NCI-H2081 (cell line): ENCODE results near the gene GPER1.
"Not testable (repeated sequence)": the region's sequence is repeated elsewhere in the genome, so short reads cannot be mapped to it uniquely, and the experiment has no call there.

ENCODE experiments used
- DNase-seq, 2 experiments: peaks; one replicate each; lab custom pipeline; 2025; lab: John Stamatoyannopoulos, UW

GPER1 gene

DNA sequence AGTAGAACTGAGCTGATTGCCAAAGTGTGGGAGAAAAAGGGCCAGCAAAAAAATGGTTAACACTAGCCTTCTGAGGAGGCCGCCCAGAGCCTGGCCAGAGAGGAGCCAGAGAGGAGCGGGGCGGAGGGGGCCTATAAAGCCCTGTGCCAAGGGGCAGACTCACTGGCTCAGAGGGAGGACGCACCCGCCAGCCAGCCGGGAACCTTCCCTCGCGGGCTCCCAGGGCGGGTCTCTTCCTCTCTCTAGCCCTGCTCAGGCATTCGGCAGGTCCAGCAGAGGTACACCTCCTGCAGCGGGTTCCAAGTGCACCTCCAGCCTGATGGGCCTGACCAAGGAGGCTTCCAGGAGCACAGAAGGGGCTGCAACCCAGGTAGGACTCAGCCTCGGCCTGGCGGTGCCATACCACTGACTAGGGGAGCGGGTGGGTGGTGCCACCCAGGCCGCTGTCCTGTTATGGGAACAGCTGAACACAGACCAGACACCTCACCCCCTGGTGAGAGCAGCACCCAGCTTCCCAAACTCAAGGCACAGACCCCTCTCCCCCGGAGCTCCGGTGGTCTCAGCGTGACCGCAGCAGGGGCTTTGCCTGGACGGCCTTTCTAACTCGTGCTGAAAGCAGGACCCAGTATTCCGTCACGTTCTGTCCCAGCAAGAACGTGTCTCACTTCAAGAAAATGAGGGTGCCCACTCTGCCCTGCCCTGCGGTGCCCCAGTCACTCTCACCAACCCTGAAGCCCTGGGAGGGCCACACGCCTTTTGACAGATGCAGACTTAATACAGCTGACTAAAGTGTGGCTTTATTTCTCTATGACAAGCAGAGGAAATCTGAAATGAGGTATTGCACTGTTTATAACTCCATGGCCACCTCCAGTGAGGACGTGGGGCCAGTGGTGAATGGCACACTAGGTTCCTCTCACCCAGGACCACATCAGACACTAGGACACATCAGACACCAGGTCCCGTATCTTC is at the start of gene GPER1:
Gene GPER1, plus strand, starts transcription at position 162 of the 969 bp plus-strand sequence. CDS start 3,616 bp downstream, outside the sequence.
- no peak for DNase-seq

DNA sequence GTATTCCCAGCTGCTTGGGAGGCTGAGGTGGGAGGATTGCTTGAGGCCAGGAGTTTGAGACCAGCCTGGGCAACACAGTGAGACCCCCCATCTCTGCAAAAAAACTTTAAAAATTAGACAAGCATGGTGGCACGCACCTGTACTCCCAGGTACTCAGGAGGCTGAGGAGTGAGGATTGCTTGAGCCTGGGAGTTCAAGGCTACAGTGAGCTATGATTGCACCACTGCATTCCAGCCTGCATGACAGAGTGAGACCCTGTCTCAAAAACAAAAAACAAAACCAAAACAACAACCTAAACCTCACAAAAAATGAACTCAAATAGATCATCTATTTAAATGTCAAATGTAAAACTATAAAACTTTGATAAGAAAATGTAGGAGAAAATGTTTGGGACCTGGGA is 47.7 kb upstream of the GPER1 start:
- not testable (repeated sequence) for DNase-seq

DNA sequence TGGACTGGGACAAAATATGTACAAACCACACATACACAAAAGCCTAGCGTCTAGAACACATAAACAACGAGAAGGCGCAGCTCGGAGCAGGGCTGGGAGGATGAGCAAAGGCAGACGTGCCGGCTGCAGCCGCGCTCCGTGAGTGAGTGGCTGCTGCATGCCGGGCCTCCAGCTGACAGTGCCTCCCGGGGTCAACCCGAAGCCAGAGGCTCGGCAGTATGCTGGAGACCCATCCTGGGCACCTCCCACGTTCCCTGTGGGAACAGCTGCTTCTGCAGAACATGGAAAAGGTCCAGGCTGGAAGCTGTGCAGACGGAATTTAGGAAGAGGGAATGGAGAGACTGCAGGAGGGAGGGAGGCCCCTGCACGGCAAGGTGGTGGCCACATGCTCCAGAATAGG is 47.1 kb upstream of the GPER1 start:
- no peak for DNase-seq

DNA sequence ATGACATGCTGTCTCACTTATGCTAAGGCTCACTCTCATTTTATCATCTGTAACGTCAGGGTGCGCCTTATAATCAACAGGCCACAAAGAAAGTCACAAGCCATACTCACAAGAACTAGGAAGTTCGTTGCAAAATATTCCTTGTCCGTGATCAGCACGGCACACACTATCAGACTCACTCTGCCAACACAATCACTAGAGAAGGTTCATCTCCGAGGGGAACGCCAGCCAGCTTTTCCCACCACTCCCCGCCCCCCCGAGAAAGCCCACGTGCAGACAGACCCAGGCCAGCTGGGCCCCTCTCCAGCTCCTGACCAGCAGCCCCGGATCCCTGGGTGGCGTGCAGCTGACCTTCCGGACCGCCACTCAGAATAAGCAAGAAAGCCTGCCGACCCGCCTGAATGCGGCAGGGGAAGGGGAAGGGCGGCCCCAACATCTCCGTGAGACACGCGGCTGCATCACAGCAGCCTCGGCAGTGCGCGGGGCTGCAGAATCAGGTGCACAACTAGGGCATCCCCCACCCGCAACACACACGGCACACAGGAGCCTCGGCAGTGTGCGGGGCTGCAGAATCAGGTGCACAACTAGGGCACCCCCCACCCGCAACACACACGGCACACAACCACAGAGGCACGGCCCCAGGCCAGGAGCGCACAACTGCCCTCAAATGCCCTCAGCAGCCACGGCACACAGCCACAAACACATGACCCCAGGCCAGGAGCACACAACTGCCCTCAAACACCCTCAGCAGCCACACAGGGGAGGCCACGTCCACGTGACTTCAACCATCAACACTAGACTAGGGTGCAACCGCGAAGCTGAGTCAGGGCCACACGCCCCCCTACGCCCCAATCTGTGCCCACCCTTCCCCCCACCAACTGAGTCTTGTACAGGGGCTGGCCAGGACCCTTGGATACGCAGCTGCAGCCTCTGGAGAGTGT is 46.1 kb upstream of the GPER1 start:
- DNase-seq, result no peak

DNA sequence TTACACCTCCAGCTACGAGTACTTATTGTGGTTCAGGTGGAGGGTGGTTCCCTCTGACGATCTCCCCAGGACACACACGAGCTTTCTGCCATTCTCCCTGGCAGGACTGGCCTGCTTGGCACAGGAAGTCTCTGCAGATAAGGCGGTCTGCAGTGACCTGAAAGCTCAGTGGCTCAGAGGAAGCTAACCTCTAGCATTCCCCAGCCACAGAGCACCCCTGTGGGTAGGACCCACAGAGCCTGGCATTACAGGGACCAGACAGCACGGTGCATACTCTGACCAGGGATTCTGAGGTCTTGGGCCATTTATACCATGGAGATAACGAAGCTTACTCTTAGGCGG is 45.5 kb upstream of the GPER1 start:
- DNase-seq, result no peak

DNA sequence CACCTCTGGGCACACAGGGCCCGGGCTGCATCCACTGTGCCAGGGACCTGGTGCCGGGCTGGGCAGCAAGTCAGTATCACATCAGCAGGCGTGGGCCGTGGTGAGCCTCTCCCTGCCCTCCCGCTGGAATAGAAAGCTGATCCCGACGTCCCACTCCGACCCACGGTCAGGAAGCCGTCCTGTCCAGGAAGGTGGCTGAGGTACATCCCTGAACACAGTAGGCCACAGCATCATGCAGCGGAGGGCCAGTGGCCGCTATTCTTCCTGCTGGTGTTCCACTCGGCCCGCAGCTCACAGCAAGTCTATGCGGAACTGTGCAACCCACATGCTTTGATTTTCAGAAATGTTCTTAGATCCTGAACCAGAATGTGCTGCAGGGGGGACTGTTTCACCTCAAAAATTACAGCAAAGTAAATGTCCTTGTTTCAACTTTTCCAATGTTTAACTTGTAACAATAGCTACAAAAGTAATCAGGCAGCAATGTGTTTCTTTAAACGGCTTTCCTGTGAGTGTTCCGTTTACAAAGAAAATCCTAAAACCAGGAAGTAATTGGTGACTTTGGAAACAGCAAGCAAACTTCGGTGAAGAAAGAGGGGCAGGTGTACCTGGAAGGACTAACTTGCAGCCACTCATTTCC is 44.2 kb upstream of the GPER1 start:
- DNase-seq, result no peak

DNA sequence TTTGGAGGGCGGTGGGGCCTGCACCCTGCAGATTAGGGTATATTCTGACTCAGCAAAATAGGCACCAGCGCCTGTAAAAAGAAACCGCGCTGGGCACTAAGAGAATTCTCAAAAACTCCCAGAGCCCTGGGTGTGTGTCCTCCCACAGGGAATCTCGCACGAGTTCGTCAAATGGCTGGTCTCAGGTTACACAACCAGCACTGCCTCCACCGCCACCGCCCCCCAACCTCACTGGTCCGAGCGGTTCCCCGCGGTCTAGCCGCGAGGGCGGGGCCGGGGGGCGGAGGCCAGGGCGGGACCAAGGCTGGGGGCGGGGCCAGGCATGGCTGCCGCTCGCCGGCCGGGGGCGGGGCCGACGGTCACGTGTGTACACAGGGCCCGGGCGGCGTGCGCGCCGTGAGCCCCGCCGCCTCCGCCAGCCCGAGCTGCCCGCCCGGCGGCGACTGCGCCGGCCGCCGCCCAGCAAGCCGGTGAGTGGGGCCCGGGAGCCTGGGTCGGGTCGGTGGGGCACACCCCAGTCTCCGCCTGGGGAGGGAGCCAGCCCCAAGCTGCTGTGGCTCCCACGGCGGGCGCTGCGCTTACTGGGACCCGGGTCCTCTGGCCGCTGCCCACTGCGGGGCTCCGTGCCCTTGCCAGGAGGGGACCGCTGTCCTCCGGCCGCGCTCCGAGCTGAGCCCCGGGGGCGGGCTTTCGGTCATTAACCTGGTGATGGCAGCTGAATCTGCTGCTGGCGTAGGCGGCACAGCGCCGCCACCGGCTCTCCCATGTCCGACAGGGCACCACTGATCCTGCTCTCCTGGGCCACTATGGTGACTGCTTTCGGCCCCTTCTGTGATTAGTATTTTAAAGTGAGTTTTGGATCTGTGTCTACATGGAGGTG is 43.5 kb upstream of the GPER1 start, which contains the start of gene GPR146:
Gene GPR146, plus strand, starts transcription at position 358 of the 880 bp plus-strand sequence. CDS start 12,970 bp downstream, outside the sequence.
- DNase-seq, result peak; percentile 92 to 95

DNA sequence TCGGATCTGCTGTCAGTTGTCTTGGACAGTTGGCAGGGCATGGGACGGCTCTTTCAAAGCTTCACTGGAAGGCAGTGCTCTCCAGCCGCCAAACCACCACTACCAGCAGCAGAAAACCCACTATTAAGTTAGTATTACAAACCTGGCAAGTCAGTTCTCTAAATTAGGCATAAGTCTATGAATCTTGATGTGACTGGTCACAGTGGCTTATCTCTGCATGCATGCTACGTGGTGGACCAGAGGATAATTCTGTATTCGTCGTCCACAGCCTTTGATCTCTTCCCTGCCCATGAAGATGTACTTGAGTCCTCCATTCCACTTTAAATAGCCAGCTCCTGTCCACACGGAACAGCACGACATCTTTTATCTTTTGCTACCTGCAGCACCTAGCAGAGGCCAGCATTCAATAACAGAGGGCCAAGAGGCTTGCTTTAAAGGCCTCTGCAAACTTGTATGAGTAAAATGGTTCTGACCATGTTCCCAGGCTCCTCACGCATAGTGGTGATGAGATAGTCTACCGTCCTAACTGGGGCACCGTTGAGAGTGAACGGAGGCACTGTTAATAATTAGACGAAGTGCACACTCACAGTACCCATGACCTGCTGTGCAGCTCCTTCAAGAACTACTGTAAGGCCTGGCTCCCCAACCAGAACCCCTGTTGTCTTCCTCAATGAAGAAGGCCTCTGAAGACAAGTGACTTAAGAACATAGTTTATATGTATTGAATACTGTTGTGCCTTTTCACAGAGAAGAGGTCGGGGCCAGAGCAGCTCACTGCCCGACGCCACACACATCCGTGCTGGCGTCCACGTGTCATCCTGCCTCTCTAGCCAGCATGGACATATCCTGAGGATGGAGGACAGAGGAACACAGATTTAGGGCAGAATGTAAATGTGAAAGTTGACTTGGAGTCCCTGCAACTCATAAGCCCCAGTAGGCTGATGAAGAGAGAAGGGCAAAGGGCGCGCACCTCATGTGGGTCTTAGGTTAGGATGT is 42.5 kb upstream of the GPER1 start:
- no peak for DNase-seq

DNA sequence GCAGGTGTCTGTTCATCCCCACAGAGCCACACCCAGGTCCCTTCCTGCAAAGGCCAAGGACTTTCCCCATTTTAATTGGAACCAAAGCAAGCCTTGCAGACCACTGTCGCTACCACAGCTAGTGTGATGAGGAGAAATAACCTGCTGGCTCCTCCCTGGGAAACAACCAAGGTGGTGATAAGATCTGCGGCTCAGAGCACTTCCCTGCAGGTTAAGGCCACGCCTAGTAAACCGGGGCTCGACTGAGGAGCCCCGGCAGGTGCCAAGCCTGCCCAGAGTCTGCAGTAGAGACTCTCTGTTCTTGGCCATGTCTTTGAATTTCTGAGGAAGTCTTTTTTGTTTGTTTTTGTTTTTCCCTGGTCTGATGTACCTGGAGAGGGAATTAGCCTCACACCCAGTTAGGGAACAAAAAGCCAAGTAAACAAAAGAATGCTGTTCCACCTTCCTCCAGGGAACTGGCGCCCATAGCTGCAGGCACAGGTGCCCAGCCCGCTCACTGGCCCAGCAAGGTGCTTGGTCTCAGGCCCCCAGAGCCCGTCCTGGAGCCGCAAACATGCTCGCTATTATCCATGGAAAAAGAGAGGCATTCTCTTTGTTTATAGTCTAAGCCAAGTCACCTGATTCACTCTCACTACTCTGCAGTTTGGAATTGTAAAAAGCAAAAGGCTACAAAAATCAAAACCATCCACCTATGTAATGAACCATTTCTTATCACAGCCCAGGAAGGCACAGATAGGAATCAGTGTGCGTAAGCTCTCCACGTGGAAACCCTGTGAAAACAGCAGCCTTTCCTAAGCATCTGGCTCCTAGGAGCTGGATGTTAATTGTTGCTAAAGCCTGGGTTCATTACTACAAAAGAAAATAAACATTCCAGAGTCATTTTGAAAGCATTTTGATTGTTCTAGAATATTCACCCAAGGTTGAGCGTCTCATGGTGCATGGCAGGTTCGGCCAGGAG is 40.9 kb upstream of the GPER1 start:
- no peak for DNase-seq

DNA sequence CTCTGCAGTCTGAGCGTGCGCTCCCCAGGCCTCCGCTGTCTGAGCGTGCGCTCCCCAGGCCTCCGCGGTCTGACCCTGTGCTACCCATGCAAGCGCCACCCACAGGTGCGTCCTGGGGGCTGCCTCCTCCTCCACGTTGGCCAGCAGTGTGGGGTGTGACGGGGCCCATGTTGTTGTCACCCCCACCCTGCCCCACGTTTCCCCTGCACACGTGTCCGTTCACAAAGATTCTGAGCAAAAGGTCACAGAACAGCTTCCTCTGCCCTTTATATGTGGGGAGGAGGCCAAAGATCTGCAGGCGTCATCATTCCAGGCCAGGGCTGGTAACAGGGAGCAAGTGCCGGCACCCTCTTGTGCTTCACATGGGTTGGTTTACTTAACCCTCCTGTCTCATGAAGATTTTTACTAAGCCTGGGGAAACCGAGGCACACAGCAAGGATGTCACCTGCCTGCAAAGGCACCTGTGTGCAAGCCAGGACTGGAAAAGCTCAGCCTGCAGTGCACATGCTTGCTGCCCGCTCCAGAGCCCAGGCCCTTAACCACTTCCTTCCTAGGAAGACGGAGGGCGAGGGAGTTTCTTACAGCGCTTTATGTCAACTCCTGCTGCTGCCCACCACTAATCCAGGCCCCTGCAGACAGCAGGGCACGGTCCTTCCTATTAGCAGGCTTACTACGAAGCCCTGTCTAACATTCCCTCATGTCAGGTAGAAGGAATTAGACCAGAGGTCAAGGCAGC is 38.7 kb upstream of the GPER1 start:
- no peak for DNase-seq

DNA sequence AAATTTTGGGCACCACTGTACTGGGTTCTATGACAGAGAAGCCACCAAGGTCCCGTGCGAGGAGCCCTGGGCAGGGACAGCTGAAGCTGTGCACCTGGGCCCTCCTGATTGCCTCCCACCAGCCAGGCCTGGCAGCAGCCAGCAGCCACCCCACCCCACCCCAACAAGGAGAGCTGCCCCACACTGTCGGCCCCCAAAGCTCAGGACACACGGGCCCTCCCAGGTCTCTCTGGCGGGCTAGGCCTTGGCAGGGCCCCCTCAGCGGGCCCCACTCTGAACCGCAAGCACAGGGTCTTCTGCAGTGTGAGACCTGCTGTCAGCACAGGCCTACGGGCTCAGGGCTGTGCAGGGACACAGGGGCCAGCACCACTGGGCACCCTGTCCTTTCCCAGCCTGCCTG is 38.1 kb upstream of the GPER1 start:
- DNase-seq, result no peak

DNA sequence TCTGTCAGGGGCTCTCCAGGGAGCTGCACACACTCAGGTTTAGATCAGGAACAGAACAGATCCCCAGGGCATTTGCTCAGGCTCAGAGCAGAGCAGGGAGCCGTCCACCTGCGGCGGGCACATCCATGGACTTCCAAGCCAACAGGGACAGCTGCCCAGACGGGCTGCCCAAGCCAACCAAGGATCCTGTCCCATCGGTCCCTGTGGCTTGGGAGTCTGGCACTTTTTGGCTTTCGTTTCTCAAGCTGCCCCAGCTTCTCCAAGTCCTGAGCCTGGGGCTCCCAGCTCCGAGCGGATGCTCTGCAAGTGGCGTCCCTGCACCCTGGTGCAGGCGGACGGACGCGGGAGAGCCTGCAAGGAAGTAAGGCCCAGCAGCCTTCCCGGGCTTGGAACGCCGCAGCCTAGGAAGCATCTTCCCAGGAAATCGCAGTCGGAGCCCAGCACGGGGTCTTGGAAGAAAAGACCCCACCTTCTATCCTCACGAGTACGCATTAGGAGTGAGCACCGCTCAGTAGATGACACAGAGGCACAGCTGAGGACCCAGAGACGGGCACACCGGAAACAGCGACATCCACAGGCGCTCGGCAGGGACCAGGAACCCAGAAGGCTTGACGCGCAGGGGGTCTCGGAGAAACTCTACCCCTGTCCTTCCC is 37.5 kb upstream of the GPER1 start:
- DNase-seq, result no peak

DNA sequence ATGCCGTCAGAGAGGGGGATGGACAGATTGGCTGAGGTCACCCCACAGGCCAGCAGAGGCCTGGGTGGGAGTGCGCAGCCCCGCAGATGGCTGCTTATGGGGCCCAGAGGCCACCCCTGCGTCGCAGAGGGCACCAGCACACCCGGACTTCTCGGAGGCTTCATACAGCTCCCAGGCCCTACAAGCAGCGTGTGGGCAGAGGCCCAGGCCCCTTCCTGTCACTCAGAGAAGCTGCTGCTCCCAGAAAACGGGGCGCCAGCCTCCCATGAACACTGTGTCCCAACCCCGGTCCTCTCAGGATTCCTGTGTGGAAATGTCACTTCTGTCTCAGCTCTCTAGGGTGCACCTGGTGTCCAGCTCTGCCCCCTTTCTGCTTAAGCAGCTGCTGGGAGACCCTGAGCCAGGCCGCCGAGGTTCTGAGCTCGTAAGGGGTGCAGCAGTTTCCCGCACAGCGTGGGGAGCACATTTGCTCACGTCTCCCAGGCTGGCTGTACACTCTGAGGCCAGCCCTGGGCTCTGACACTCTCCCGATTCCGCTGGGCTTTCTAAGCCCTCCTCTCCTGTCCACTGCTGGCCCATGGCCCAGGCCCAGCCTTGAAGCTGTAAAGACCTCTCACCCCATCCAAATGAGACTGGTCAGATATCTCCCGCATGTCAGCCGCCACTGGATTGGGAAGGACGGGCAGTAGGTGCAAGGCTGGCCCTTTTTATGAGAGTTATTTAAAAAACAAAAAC is 36.8 kb upstream of the GPER1 start:
- no peak for DNase-seq

DNA sequence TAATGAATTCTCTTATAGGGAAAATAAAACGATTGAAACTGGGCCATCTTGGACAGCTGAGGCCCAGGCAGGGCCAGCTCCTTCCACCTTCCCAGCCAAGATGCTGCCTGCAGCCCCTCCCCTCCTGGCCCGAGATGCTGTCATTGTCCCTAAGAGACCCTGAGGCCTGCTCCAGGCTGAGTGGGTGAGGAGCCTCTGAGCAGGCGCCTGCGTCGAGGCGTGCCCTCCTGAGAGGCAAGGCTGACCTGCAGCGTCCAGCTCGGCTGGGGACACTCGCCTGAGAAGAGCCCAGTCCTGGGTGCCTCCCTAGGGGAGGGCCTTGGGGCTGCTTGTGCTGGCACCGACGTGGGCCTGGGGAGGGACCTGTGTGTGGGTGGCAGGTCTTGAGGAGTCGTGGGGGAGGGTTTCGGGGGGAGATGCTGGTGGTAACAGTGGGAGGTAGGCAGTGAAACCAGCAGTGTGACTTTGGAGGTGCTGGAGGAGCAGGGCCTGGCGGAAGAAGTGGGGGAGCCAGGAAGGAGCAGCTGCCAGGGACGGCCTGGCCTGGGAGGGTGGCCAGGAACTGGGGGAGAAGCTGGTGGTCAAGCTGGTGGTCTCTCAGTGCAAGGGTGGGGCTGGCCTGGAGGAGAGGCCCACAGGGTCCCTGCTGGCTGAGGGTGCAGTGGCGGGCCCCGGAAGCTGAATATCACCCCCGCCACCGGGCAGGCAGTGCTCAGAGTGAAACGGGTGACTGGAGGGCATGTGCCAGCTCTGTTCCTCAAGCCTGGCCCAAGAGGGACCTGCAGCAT is 35.7 kb upstream of the GPER1 start:
- DNase-seq, result no peak

DNA sequence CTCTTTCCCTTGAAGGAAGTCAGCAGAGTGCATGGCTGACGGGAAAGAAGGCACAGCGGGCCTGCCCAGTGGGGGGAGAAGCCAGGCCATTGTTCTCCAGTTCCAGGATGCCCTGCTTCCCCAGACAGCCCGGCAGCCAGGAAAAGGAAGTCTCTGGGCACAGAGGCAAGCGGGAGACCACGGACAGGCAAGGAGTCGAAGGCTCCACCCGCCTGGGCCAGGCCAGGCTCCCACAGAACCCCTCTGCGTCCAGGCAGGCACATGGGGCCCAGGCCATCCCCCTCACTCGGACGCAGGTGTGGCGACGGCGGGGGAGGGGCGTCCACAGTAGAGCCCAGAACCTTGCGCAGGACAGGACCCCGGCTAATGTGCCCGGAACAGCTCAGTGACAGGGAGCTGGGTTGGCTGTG is 34.9 kb upstream of the GPER1 start:
- no peak for DNase-seq

DNA sequence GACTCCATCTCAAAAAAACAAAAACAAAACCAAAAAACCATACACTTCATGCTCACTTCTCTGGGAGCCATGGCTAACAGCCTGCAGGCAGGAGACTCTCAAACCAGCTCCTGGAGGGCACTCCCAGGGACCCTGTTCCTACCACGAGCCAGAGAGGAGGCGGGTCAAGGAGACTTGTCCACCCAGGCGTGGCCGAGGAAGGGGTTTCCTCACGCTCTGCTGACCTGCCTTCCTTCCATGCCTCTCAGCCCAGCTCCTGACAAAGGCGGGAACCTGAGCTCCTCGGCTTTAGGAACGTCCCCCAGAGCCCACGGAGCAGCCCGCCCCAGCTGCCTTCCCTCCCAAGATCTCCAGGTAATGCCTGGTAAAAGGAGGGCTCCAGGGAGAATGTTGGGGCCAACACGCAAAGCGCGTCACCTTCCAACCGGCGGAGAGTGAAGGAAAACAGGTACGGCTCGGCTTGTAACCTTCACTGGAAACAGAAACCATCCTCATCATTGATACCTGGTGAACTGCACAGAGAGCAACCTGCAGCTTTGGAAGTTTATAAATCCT is 34.0 kb upstream of the GPER1 start:
- DNase-seq, result no peak
